T-cell (primary cell): ENCODE results near the gene CD300LB. TPM values are rescaled to one million over a fixed set of nuclear protein-coding genes. Genes with fewer than 3 reads are reported as not detected.
"Not testable (repeated sequence)": the region's sequence is repeated elsewhere in the genome, so short reads cannot be mapped to it uniquely, and the experiment has no call there.

ENCODE experiments used
- ATAC-seq, 4 experiments: fragments of 200-7000 bp in 3 of 4; fragments of 150-1000 bp in 1 of 4; cut with Tn5 transposase; replicated peaks in 1 of 4; 1 replicate in 3 of 4; 2 replicates in 1 of 4; pipeline ENCODE4 v1.10.0; 2021; ENCODE audit warnings: moderate library complexity in 3 of 4, mild to moderate bottlenecking in 2 of 4, moderate number of reproducible peaks in 1 of 4
- CTCF ChIA-PET, 2 donors: fragments of 300-600 bp; sonication (Branson Sonifier 250); formaldehyde crosslinking; loops; one replicate each; lab custom pipeline; 2022; ENCODE audit warnings: antibody characterized with exemption in 2 of 2; lab: Charles Lee
- POLR2A ChIA-PET, 2 donors: fragments of 300-600 bp; sonication (Branson Sonifier 250); formaldehyde crosslinking; loops; one replicate each; lab custom pipeline; 2022; ENCODE audit warnings: antibody characterized with exemption in 2 of 2; lab: Charles Lee
- DNase-seq, 35 experiments: peaks; one replicate each; pipeline versions ENCODE4 v3.0.0 to v3.0.0-alpha.2; 2013 to 2023
- H3K27ac ChIP-seq: one replicate; pipeline ENCODE4 v1.5.1; 2013; ENCODE audit warnings: low read length
- H3K27me3 ChIP-seq, 2 experiments: replicated peaks in 1 of 2; 1 replicate in 1 of 2; 2 replicates in 1 of 2; pipeline versions ENCODE4 v1.6.1 to v1.7.0; 2013; ENCODE audit warnings: low read length in 1 of 2, mixed read lengths in 1 of 2; ENCODE audit not compliant: control insufficient read depth in 2 of 2, insufficient read depth in 2 of 2; ENCODE audit errors: extremely low read depth in 1 of 2
- H3K36me3 ChIP-seq, 2 donors: 1 replicate in 1 of 2; 2 replicates in 1 of 2; pipeline versions ENCODE4 v1.6.1 to v1.7.0; 2013; ENCODE audit warnings: low read length in 1 of 2; ENCODE audit not compliant: control insufficient read depth in 2 of 2, insufficient read depth in 1 of 2; ENCODE audit errors: extremely low read depth in 1 of 2
- H3K4me1 ChIP-seq, 2 experiments: 1 replicate in 1 of 2; 2 replicates in 1 of 2; pipeline versions ENCODE4 v1.6.1 to v1.7.0; 2013; ENCODE audit warnings: low read length in 2 of 2, mixed read lengths in 1 of 2; ENCODE audit not compliant: insufficient read depth in 2 of 2, control insufficient read depth in 1 of 2; ENCODE audit errors: extremely low read depth in 1 of 2
- H3K4me3 ChIP-seq, 2 donors: 1 replicate in 1 of 2; 2 replicates in 1 of 2; pipeline versions ENCODE4 v1.5.1 to v1.7.0; 2013; ENCODE audit warnings: mild to moderate bottlenecking in 2 of 2, low read length in 1 of 2, moderate library complexity in 1 of 2; ENCODE audit not compliant: control insufficient read depth in 1 of 2; ENCODE audit errors: extremely low read depth in 1 of 2
- H3K9me3 ChIP-seq: 2 replicates; pipeline ENCODE4 v1.7.0; 2013
- H3K27ac Mint-ChIP-seq, 2 donors: one replicate each; pipeline ENCODE4 v1.8.0; 2020 to 2021; ENCODE audit warnings: mild to moderate bottlenecking in 2 of 2, mixed read lengths in 2 of 2
- H3K27me3 Mint-ChIP-seq, 2 donors: one replicate each; pipeline ENCODE4 v1.8.0; 2021 to 2022; ENCODE audit warnings: mixed read lengths in 2 of 2
- H3K36me3 Mint-ChIP-seq: one replicate; pipeline ENCODE4 v1.8.0; 2021; ENCODE audit warnings: mixed read lengths
- H3K4me1 Mint-ChIP-seq, 3 donors: one replicate each; pipeline ENCODE4 v1.8.0; 2020 to 2022; ENCODE audit warnings: mixed read lengths in 3 of 3, mild to moderate bottlenecking in 1 of 3
- H3K4me3 Mint-ChIP-seq, 3 donors: one replicate each; pipeline ENCODE4 v1.8.0; 2020 to 2022; ENCODE audit warnings: mild to moderate bottlenecking in 3 of 3, mixed read lengths in 3 of 3, moderate library complexity in 3 of 3
- H3K9me3 Mint-ChIP-seq, 3 donors: one replicate each; pipeline ENCODE4 v1.8.0; 2020 to 2022; ENCODE audit warnings: mixed read lengths in 3 of 3
- WGBS: methylation state at CpG from one replicate; pipeline ENCODE4 v1.1.5; 2013; ENCODE audit warnings: missing lambda C conversion rate; ENCODE audit not compliant: insufficient coverage; 5-methylcytosine and 5-hydroxymethylcytosine counted together
- total RNA-seq, 35 experiments: library from RNA in 6 of 35; stranded (reverse) in 6 of 35; fragments of 120-200 nt in 1 of 35; gene quantifications; one replicate each; pipeline versions ENCODE4 v1.2.1 to v1.2.4 and lab custom pipeline; 2013 to 2026

The CD300LB gene
- total RNA-seq, 5 donors from 2014 or later (not counting 1 experiment from before 2014, with no cell fraction given) = not detected

DNA sequence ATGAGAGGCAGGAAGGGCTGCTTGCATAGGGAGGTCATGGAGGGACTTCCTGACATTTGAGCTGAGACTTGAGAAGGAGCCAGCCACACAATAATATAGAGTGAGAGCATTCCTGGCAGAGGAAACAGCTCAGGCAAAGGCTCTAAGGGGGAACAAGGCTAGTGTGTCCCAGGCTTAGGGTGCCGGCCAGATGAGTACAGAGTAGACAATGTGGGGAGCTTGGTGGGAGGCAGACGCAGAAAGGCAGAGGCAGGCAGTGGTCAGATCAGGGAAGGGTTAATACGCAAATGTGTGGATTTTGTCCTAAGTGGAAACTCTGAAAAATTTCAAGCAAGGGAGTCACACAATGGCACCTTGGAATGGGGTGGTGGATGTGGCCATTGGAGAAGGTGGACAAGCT lies 31.3 kb downstream of the CD300LB start:
- Histone ChIP-seq H3K9me3 (no peaks in the 10 kb centered on the region), H3K4me3 (no peak overlapping the region), H3K27ac (no peak overlapping the region), H3K36me3 (no peaks in the 10 kb centered on the region), H3K4me1 (no peaks in the 10 kb centered on the region), H3K27me3 (peaks cover 0 to 3% of the 10 kb centered on the region in 2 experiments)
- CTCF ChIA-PET = no interaction called here
- POLR2A ChIA-PET = no interaction called here
- H3K4me3 Mint-ChIP-seq = no peak overlapping the region
- ATAC-seq (no peak), DNase-seq (no peak)
- H3K27me3 Mint-ChIP-seq = peaks cover 0 to 4% of the 10 kb centered on the region in 2 donors
- H3K9me3 Mint-ChIP-seq = no peaks in the 10 kb centered on the region
- no peaks in the 10 kb centered on the region for H3K4me1 Mint-ChIP-seq
- 97% methylated on average over 3 of the region's 3 CpGs for WGBS
- no peak overlapping the region for H3K27ac Mint-ChIP-seq
- H3K36me3 Mint-ChIP-seq = no peaks in the 10 kb centered on the region

- Mint-ChIP-seq H3K36me3 (no peaks in the 10 kb centered on the region), H3K4me1 (peaks cover 0 to 6% (median 4%) of the 10 kb centered on the region in 3 donors), H3K27ac (no peak overlapping the region), H3K9me3 (no peaks in the 10 kb centered on the region), H3K27me3 (peaks cover 0 to 4% of the 10 kb centered on the region in 2 donors), H3K4me3 (no peak overlapping the region)
- Histone ChIP-seq H3K27ac (no peak overlapping the region), H3K36me3 (no peaks in the 10 kb centered on the region), H3K4me3 (no peak overlapping the region), H3K4me1 (peaks cover 0 to 6% of the 10 kb centered on the region in 2 experiments), H3K27me3 (peaks cover 0 to 3% of the 10 kb centered on the region in 2 experiments), H3K9me3 (no peaks in the 10 kb centered on the region)
- no peak for ATAC-seq
- ChIA-PET POLR2A (no interaction called here), CTCF (interaction anchor here in 1 of 2 donors (1.0 to 1.5 kb wide), 2 partner anchors 13 to 127 kb away, joined by 3 read pairs; no protein-coding TSS in a partner anchor)
- 58% methylated on average over 3 of the region's 5 CpGs for WGBS
- no peak for DNase-seq
These were observed 33.8 kb downstream of the CD300LB start for GRCh38 chr17:74497471-74497870.

DNA sequence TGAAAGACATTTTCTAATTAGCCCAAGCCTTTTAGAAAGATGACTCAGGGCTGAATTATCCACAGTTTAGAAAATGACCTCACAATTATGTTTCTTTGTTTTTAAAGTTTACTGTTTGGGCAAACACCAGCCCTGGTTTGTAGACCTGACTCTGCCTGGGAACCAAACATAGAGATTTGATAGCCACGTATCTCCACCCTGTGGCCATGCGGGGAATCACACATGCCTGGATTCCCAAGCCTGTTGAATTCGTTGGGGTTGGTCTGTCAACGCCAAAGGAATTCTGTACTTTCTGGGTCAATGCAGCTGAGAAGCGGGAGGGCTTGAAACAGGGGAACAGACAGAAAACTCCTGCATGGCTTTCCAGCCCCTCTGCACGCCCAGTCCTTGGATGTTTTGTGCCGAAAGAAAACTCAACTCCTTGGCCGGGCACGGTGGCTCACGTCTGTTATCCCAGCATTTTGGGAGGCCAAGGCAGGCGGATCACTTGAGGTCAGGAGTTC lies 37.9 kb downstream of the CD300LB start:
- Histone ChIP-seq H3K27me3 (peaks cover 0 to 3% of the 10 kb centered on the region in 2 experiments), H3K4me3 (no peak overlapping the region), H3K27ac (no peak overlapping the region), H3K4me1 (peaks cover 0 to 6% of the 10 kb centered on the region in 2 experiments), H3K36me3 (no peaks in the 10 kb centered on the region), H3K9me3 (no peaks in the 10 kb centered on the region)
- CTCF ChIA-PET = interaction anchor here (0.6 to 1.0 kb wide), 4 partner anchors 26 to 114 kb away, joined by 3 to 5 read pairs (median 3); no protein-coding TSS in a partner anchor
- Mint-ChIP-seq H3K4me3 (no peak overlapping the region), H3K9me3 (peaks cover 0 to 3% (median 0%) of the 10 kb centered on the region in 3 donors), H3K36me3 (peaks cover 4% of the 10 kb centered on the region), H3K27me3 (peaks cover 0 to 4% of the 10 kb centered on the region in 2 donors), H3K27ac (no peak overlapping the region), H3K4me1 (peaks cover 0 to 12% (median 4%) of the 10 kb centered on the region in 3 donors)
- DNase-seq = peak; percentile 27 to 82 (median 61)
- 56% methylated on average over 7 of the region's 11 CpGs for WGBS
- POLR2A ChIA-PET = no interaction called here
- peak; percentile 64 to 89 (median 68) for ATAC-seq

DNA sequence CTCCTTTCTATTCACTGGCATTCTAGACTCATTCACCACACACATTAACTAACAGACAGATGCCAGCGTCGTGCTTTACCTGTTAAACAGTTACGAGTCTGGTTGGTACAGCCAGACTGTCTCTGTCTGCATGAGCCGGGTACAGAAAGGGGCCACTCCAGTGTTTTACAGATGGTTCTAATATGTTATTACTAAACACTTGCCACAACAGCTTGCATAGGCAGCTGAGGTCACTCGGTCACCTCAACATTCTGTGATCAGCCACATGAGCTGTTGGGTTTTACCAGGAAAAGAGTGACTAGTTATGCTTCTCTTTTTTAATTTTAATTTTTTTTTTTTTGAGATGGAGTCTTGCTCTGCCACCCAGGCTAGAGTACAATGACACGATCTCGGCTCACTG lies 39.6 kb downstream of the CD300LB start:
- Mint-ChIP-seq H3K4me3 (no peak overlapping the region), H3K27ac (no peak overlapping the region), H3K9me3 (peaks cover 0 to 3% (median 0%) of the 10 kb centered on the region in 3 donors), H3K27me3 (no peaks in the 10 kb centered on the region), H3K36me3 (peaks cover 12% of the 10 kb centered on the region), H3K4me1 (peaks cover 0 to 14% (median 4%) of the 10 kb centered on the region in 3 donors)
- CTCF ChIA-PET = interaction anchor here in 1 of 2 donors (1.4 kb wide), 1 partner anchor 112 kb away, joined by 7 read pairs; no protein-coding TSS in a partner anchor
- Histone ChIP-seq H3K36me3 (no peaks in the 10 kb centered on the region), H3K4me1 (peaks cover 0 to 6% of the 10 kb centered on the region in 2 experiments), H3K27ac (no peak overlapping the region), H3K27me3 (no peaks in the 10 kb centered on the region), H3K4me3 (no peak overlapping the region), H3K9me3 (no peaks in the 10 kb centered on the region)
- DNase-seq (no peak), ATAC-seq (no peak)
- WGBS = no CpG with 5 or more reads among the region's 7 CpGs
- POLR2A ChIA-PET = no interaction called here

DNA sequence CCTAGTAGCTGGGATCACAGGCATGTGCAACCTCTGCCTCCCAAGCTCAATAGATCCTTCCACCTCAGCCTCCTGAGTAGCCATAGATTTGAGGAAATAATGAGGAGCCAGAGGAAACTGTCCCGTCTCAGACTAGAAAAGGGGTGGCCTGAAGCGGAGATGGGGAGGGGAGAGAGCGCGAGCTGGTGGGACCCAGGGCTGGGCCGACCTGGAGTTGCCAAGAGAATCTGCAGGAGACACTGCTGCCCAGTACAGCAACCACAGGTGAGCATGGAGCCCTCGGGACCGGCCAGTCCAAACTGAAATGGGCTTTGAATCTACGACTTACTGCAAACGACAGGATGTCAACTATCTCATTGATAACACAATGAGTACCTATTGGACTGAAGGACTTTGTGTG lies 40.6 kb downstream of the CD300LB start:
- CTCF ChIA-PET = interaction anchor here (0.7 to 1.0 kb wide), 2 partner anchors 112 to 1602 kb away, joined by 3 to 6 read pairs; no protein-coding TSS in a partner anchor
- Mint-ChIP-seq H3K4me3 (no peak overlapping the region), H3K27me3 (no peaks in the 10 kb centered on the region), H3K4me1 (peaks cover 0 to 14% (median 4%) of the 10 kb centered on the region in 3 donors), H3K36me3 (peaks cover 15% of the 10 kb centered on the region), H3K9me3 (peaks cover 0 to 3% (median 0%) of the 10 kb centered on the region in 3 donors), H3K27ac (no peak overlapping the region)
- ATAC-seq = no peak
- peaks cover 0 to 6% of the 10 kb centered on the region in 2 experiments for H3K4me1 ChIP-seq
- H3K4me3 ChIP-seq = no peak overlapping the region
- no peak for DNase-seq
- H3K27ac ChIP-seq = no peak overlapping the region
- POLR2A ChIA-PET = no interaction called here
- no peaks in the 10 kb centered on the region for H3K27me3 ChIP-seq
- WGBS = 83% methylated on average over 5 of the region's 9 CpGs
- no peaks in the 10 kb centered on the region for H3K9me3 ChIP-seq
- H3K36me3 ChIP-seq = peaks cover 0 to 4% of the 10 kb centered on the region in 2 donors

- H3K4me3 Mint-ChIP-seq, H3K27me3 Mint-ChIP-seq, H3K4me1 ChIP-seq, CTCF ChIA-PET, H3K9me3 ChIP-seq, H3K4me3 ChIP-seq, H3K27me3 ChIP-seq, DNase-seq, ATAC-seq, H3K9me3 Mint-ChIP-seq, H3K27ac Mint-ChIP-seq, H3K27ac ChIP-seq, POLR2A ChIA-PET: not testable (repeated sequence)
- Mint-ChIP-seq H3K36me3 (peaks cover 26% of the 10 kb centered on the region), H3K4me1 (peaks cover 0 to 12% (median 4%) of the 10 kb centered on the region in 3 donors)
- peaks cover 0 to 12% of the 10 kb centered on the region in 2 donors for H3K36me3 ChIP-seq
- 98% methylated on average over 4 of the region's 4 CpGs for WGBS
These were observed 43.0 kb downstream of the CD300LB start for GRCh38 chr17:74488276-74488675.
